Sigmoid colon (tissue), 4 donors: ENCODE data around the gene PADI6.

Source experiments
- EP300 ChIP-seq, 4 donors: sonication (generic); formaldehyde crosslinking; IDR thresholded peaks; one replicate each; pipeline ENCODE4 v1.6.1; 2017; ENCODE audit warnings: antibody characterized with exemption in 4 of 4
- POLR2A ChIP-seq, 2 donors: fragments of 450-650 bp; IDR thresholded peaks; one replicate each; pipeline ENCODE4 v1.6.1; 2016; ENCODE audit warnings: antibody characterized with exemption in 2 of 2, mild to moderate bottlenecking in 2 of 2, moderate library complexity in 2 of 2
- TF ChIP-seq, protein P1 (sequence below), 4 experiments: fragments of 450-650 bp in 3 of 4; fragments of 200-600 bp in 1 of 4; IDR thresholded peaks; one replicate each; pipeline ENCODE4 v1.5.1; 2016 to 2019; ENCODE audit warnings: antibody characterized with exemption in 4 of 4, mild to moderate bottlenecking in 3 of 4, moderate library complexity in 2 of 4

DNA sequence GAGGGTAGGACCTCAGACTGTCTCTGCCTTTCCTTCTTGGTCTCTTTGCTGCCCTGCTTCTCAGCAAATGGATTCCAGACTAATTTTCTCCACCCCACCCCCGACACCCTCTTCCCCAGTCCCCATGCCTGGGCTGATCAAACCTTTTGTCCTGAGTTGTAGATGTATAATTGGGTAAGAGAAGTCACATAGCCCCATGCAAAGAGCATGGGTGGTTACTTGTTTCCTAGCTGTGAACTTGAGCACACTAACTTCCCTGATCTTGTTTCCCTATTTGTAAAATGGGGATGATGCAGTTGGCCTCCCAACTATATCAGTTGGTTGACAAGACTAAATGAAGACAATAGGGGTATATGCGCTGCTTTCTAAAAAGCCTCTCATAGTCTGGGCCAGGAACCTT is 9.2 kb downstream of the PADI6 start:
- TF ChIP-seq POLR2A (IDR thresholded peaks at IDR 0.05) (no peak), EP300 (IDR thresholded peaks at IDR 0.05) (no peak)
- TF ChIP-seq, protein P1, sequence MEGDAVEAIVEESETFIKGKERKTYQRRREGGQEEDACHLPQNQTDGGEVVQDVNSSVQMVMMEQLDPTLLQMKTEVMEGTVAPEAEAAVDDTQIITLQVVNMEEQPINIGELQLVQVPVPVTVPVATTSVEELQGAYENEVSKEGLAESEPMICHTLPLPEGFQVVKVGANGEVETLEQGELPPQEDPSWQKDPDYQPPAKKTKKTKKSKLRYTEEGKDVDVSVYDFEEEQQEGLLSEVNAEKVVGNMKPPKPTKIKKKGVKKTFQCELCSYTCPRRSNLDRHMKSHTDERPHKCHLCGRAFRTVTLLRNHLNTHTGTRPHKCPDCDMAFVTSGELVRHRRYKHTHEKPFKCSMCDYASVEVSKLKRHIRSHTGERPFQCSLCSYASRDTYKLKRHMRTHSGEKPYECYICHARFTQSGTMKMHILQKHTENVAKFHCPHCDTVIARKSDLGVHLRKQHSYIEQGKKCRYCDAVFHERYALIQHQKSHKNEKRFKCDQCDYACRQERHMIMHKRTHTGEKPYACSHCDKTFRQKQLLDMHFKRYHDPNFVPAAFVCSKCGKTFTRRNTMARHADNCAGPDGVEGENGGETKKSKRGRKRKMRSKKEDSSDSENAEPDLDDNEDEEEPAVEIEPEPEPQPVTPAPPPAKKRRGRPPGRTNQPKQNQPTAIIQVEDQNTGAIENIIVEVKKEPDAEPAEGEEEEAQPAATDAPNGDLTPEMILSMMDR (IDR thresholded peaks at IDR 0.05): no peak
